Measurements from ENCODE around the gene PKP2. TPM values are rescaled to one million over a fixed set of nuclear protein-coding genes. Genes with fewer than 3 reads are reported as not detected.

Gene PKP2
- total and polyA plus RNA-seq, 2 donors (not counting 1 experiment from before 2014, with no cell fraction given) = under 0.01 to 0.15 TPM

DNA sequence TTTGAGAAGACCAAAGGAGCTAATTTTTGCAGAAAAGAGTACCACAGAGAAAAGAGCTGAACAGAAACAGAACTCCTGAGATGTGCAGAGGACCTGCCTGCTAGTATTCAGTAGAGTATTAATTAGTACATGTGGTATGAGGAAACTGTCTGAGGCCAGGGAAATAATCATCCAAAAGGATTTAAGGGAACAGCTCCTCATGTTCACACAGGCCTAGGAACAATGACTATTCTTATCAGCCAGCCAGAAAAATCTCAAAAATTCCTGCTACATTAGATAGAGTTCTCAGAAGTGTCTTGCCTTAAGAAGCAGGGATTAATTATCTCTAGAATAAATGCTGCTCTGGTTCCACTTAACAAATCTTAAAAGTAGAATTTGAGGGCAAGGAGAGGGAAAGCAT is 36.4 kb downstream of the PKP2 start:
- no peaks in the 10 kb centered on the region for H3K9me3 ChIP-seq (ENCODE audit: control insufficient read depth, insufficient read depth, low read depth, low read length)
- no peak overlapping the region for H3K9ac ChIP-seq (ENCODE audit: insufficient read depth, low read length)
- no peaks in the 10 kb centered on the region for H3K36me3 ChIP-seq (ENCODE audit: control insufficient read depth, insufficient read depth, low read length)
- H3K79me2 ChIP-seq (ENCODE audit: control insufficient read depth, insufficient read depth, low read length) = no peaks in the 10 kb centered on the region
- DNase-seq (ENCODE audit: low read depth in 2 of 2) = peak in 1 of 2 donors; percentile 44
- TF ChIP-seq, protein P1, sequence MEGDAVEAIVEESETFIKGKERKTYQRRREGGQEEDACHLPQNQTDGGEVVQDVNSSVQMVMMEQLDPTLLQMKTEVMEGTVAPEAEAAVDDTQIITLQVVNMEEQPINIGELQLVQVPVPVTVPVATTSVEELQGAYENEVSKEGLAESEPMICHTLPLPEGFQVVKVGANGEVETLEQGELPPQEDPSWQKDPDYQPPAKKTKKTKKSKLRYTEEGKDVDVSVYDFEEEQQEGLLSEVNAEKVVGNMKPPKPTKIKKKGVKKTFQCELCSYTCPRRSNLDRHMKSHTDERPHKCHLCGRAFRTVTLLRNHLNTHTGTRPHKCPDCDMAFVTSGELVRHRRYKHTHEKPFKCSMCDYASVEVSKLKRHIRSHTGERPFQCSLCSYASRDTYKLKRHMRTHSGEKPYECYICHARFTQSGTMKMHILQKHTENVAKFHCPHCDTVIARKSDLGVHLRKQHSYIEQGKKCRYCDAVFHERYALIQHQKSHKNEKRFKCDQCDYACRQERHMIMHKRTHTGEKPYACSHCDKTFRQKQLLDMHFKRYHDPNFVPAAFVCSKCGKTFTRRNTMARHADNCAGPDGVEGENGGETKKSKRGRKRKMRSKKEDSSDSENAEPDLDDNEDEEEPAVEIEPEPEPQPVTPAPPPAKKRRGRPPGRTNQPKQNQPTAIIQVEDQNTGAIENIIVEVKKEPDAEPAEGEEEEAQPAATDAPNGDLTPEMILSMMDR (conservative IDR thresholded peaks at IDR 0.05 in 1 of 2, IDR thresholded peaks at IDR 0.05 in 1 of 2; ENCODE audit: low read depth in 1 of 2, low read length in 2 of 2) = no peak
- TF ChIP-seq EZH2 (IDR thresholded peaks at IDR 0.05; ENCODE audit: low read length, missing control alignments) = no peak
- H3K4me3 ChIP-seq (replicated peaks in 1 of 4; ENCODE audit: control extremely low read depth in 1 of 4, insufficient read depth in 1 of 4, low read depth in 3 of 4, low read length in 4 of 4) = no peak overlapping the region
- H3K27ac ChIP-seq (ENCODE audit: insufficient read depth, low read length) = no peak overlapping the region
- no peaks in the 10 kb centered on the region for H3K27me3 ChIP-seq (ENCODE audit: control insufficient read depth, insufficient read depth, low read length)
- H3K4me2 ChIP-seq (ENCODE audit: extremely low read depth, insufficient read depth, low read length) = no peak overlapping the region
- no peak overlapping the region for H2AFZ ChIP-seq (ENCODE audit: low read length)
- H3K4me1 ChIP-seq (ENCODE audit: control insufficient read depth, extremely low read depth, insufficient read depth, low read length) = no peaks in the 10 kb centered on the region
- H4K20me1 ChIP-seq (ENCODE audit: control insufficient read depth, extremely low read depth, insufficient read depth, low read length) = no peaks in the 10 kb centered on the region

DNA sequence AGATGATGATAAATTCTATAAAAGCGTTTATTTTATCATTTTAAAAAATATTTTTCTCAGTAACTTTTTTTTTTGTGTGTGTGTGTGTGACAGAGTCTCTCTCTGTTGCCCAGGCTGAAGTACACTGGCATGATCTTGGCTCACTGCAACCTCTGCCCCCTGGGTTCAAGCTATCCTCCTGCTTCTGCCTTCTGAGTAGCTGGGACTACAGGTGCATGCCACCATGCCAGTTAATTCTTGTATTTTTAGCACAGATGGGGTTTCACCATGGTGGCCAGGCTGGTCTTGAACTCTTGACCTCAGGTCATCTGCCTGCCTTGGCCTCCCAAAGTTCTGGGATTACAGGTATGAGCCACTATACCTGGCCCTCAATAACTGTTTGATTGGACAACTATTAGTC is 37.2 kb downstream of the PKP2 start:
- Histone ChIP-seq H4K20me1 (ENCODE audit: control insufficient read depth, extremely low read depth, insufficient read depth, low read length) (no peaks in the 10 kb centered on the region), H3K4me3 (replicated peaks in 1 of 4; ENCODE audit: control extremely low read depth in 1 of 4, insufficient read depth in 1 of 4, low read depth in 3 of 4, low read length in 4 of 4) (no peak overlapping the region), H3K36me3 (ENCODE audit: control insufficient read depth, insufficient read depth, low read length) (no peaks in the 10 kb centered on the region), H3K79me2 (ENCODE audit: control insufficient read depth, insufficient read depth, low read length) (no peaks in the 10 kb centered on the region), H2AFZ (ENCODE audit: low read length) (no peak overlapping the region), H3K9ac (ENCODE audit: insufficient read depth, low read length) (no peak overlapping the region), H3K27me3 (ENCODE audit: control insufficient read depth, insufficient read depth, low read length) (no peaks in the 10 kb centered on the region), H3K9me3 (ENCODE audit: control insufficient read depth, insufficient read depth, low read depth, low read length) (no peaks in the 10 kb centered on the region), H3K27ac (ENCODE audit: insufficient read depth, low read length) (no peak overlapping the region), H3K4me2 (ENCODE audit: extremely low read depth, insufficient read depth, low read length) (no peak overlapping the region), H3K4me1 (ENCODE audit: control insufficient read depth, extremely low read depth, insufficient read depth, low read length) (no peaks in the 10 kb centered on the region)
- TF ChIP-seq EZH2 (IDR thresholded peaks at IDR 0.05; ENCODE audit: low read length, missing control alignments) = no peak
- TF ChIP-seq, protein P1 (conservative IDR thresholded peaks at IDR 0.05 in 1 of 2, IDR thresholded peaks at IDR 0.05 in 1 of 2; ENCODE audit: low read depth in 1 of 2, low read length in 2 of 2) = no peak
- no peak for DNase-seq (ENCODE audit: low read depth in 2 of 2)

- H3K4me2 ChIP-seq (ENCODE audit: extremely low read depth, insufficient read depth, low read length) = no peak overlapping the region
- H3K9ac ChIP-seq (ENCODE audit: insufficient read depth, low read length) = no peak overlapping the region
- DNase-seq (ENCODE audit: low read depth in 2 of 2) = no peak
- H3K79me2 ChIP-seq (ENCODE audit: control insufficient read depth, insufficient read depth, low read length) = no peaks in the 10 kb centered on the region
- TF ChIP-seq, protein P1 (conservative IDR thresholded peaks at IDR 0.05 in 1 of 2, IDR thresholded peaks at IDR 0.05 in 1 of 2; ENCODE audit: low read depth in 1 of 2, low read length in 2 of 2) = no peak
- TF ChIP-seq EZH2 (IDR thresholded peaks at IDR 0.05; ENCODE audit: low read length, missing control alignments) = no peak
- no peak overlapping the region for H3K27ac ChIP-seq (ENCODE audit: insufficient read depth, low read length)
- no peaks in the 10 kb centered on the region for H3K36me3 ChIP-seq (ENCODE audit: control insufficient read depth, insufficient read depth, low read length)
- H3K4me1 ChIP-seq (ENCODE audit: control insufficient read depth, extremely low read depth, insufficient read depth, low read length) = no peaks in the 10 kb centered on the region
- no peaks in the 10 kb centered on the region for H3K27me3 ChIP-seq (ENCODE audit: control insufficient read depth, insufficient read depth, low read length)
- no peaks in the 10 kb centered on the region for H3K9me3 ChIP-seq (ENCODE audit: control insufficient read depth, insufficient read depth, low read depth, low read length)
- H2AFZ ChIP-seq (ENCODE audit: low read length) = no peak overlapping the region
- no peak overlapping the region for H3K4me3 ChIP-seq (replicated peaks in 1 of 4; ENCODE audit: control extremely low read depth in 1 of 4, insufficient read depth in 1 of 4, low read depth in 3 of 4, low read length in 4 of 4)
- H4K20me1 ChIP-seq (ENCODE audit: control insufficient read depth, extremely low read depth, insufficient read depth, low read length) = no peaks in the 10 kb centered on the region
Observed at GRCh38 chr12:32854716-32855115, 41.9 kb downstream of the PKP2 start.

Data from fibroblast of lung (primary cell).